GM18861 (cell line): ENCODE measurements around the gene FAM184A.
"Not testable (repeated sequence)": the region's sequence is repeated elsewhere in the genome, so short reads cannot be mapped to it uniquely, and the experiment has no call there.

Experiments used
- ATAC-seq: cut with Tn5 transposase; IDR thresholded peaks from one replicate; pipeline ENCODE4 v1.9.1; 2021; ENCODE audit not compliant: unreplicated experiment

FAM184A gene

DNA sequence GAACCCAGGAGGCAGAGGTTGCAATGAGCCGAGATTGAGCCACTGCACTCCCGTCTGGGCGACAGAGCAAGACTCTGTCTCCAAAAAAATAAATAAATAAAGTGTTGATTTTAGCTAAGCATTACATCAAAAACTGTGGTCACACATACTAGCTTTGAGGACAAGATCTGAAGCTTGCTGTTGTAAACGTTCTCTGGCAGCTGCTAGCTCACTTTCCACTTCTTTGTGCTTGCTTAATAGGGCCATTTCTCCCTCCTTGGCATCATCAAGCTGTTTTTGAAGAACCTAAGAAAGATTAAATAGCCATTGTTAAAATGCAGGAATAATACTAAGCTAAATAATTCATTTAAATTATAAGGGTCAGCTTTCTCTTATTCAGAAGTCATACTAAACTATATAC is 55.7 kb downstream of the FAM184A start:
- ATAC-seq: no peak

DNA sequence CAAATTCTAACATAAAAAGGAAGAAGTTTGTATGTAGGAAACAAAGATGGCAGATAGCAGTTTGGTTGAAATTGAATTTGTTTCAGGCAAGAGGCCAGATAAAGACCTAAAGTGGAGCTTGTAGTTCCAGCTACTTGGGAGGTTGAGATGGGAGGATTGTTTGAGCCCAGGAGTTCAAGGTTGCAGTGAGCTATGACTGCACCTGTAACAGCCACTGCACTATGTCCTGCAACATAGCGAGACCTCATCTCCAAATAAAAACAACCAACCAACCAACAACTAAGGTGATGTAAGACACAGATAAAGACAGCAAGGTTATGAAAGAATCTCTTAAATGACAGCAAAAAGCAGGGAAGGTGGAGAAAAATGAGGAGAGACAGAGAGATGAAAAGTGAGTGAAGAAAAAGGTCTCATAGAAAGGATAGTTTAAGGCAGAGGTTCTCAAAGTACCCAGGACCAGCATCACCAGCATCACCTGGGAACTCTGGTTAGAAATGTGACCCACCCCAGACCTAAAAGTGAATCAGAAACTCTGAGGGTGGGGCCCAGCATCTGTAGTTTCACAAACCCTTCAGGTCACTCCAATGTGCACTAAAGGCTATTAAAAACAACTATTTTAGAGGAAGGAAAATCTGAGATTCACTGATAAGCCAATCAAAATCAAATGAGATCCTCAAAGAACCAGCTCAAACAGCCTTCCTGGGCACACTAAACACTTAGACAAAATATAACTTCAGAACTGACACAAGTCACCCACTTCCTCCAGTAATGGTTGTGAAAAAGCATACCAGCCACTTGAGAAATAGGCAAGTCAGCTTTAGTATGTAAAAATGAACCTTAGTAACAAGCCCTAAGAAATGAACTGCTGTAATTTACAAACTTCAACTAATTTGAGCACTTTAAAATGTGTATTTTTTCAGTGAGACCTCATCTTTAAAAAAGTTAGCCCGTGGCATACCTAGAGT is 57.6 kb downstream of the FAM184A start:
- no peak for ATAC-seq

DNA sequence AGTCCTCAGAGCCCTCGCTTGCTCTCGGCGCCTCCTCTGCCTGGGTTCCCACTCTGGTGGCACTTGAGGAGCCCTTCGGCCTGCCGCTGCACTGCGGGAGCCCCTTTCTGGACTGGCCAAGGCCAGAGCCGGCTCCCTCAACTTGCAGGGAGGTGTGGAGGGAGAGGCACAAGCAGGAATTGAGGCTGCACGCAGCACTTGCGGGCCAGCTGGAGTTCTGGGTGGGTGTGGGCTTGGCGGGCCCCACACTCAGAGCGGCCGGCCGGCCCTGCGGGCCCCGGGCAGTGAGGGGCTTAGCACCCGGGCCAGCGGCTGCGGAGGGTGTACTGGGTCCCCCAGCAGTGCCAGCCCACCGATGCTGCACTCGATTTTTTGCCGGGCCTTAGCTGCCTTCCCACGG is 63.3 kb downstream of the FAM184A start:
- not testable (repeated sequence) for ATAC-seq

DNA sequence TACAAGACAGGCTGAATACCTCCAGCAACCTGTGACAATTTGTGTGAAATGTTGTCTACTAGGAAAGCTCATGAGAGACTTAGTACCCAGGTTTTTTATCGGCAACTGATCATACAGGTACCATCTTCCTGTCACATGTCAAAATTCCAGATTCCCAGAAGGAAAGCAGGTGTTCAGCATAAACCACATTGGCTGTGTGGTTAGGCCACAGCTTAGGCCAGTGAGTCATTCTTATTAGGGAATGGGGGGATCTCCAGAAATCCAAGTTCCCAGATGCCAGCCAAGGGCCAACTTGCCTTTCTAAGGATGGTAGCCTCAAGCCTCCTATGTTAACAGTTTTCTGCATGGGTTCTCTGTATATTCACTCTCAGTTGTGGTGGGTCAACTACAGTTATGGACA is 65.9 kb downstream of the FAM184A start:
- ATAC-seq: no peak

DNA sequence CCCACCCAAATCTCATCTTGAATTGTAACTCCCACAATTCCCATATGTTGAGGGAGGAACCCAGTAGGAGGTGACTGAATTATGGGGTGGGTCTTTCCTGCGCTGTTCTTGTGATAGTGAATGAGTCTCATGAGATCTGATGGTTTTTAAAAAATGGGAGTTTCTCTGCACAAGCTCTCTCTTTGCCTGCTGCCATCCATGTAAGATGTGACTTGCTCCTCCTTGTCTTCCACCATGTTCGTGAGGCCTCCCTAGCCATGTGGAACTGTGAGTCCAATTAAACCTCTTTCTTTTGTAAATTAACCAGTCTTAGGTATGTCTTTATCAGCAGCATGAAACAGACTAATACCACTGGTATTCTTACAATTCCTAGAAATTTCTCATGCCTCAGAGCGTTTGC is 69.2 kb downstream of the FAM184A start:
- not testable (repeated sequence) for ATAC-seq

DNA sequence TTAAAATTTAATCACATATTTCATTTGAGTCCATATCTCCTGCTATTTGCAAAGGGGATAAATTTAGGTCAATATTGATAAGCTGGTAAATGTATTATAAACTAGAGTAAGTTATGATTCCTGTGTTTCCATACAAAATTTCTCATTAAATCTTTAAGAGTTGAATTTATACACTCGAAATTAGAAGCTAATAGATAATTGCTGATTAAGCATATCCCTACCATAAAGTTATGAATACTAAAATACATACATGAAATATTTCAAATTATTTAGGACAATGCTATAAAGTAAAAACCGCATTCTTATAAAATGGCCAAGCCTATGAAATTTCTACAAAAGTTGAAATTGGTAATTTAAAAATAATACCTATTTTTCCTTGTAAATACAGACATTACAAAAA is 71.5 kb downstream of the FAM184A start:
- ATAC-seq: no peak

DNA sequence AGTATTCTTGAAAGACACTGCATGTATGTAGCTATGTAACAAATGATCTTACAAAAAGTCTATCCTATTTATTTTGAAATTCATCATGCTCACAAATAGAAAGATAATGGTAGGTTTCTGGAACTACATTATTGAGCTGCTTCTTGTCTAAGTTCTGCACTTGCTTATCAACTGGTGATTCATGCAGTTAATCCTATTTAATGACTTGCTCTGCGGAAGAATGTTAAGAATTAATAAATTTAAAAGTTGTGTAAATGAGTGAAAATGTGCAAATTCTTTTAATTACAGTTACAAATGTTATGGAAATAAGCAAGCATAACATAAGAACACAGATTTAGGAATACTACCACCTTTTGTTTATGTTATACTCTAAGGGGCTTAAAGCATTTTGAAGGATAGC is 76.4 kb downstream of the FAM184A start:
- ATAC-seq: no peak

DNA sequence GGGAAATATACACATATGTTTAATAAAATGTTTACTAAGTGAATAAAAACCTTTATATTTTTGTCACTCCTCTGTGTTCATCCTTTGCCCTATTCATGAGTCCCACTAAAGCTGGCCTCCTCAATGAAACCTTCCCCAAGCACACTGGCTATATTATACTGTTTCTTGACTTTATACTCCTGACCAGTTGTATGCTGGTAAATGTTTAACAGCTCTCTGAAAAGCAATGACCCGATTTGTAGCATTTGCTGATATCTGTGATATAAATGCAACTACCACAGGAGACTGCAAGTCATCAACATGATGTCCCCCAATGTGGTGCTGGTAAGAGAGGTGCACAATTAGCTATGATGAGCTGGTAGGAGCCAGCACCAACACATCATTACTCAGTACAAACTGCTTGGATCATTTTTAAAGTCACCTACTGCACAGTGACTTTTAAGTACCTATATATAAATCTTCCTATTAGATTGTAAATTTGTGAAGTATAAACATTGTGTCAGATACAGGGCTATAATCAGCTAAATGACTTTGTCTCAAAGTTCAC is 78.9 kb downstream of the FAM184A start:
- ATAC-seq: no peak

DNA sequence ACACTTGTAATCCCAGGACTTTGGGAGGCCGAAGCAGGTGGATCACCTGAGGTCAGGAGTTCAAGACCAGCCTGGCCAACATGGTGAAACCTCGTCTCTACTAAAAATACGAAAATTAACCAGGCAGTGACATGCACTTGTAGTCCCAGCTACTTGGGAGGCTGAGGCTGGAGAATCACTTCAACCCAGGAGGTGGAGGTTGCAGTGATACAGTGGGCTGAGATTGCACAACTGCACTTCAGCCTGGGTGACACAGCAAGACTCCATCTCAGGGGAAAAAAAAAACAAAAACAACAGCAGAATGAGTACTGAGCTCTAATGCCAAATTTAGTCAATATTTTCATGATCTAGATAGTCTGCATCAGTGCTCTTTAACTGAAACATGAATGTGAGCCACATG is 81.0 kb downstream of the FAM184A start:
- ATAC-seq: not testable (repeated sequence)

DNA sequence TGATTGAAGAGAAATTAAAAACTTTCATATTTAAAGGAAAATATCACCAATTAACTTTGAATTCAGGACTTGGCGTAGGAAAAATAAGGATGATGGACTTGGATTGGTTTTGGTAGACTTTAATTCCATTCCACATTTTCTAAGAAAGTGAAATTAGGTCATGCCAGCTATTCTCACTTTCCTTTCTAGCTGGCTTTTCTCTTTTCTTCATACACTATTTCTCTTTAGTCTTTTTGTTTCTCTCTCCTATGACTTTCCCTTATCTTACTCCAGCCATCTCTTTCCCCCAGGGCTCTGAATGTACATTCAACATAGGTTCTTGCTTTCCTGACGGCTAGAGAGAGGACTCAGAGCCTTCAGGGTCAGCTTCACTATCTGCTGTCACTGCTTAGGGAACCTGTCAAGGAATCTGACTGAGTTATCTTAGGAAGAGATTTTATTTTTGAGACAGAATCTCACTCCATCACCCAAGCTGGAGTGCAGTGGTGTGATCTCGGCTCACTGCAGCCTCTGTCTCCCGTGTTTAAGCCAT is 82.1 kb downstream of the FAM184A start:
- no peak for ATAC-seq

DNA sequence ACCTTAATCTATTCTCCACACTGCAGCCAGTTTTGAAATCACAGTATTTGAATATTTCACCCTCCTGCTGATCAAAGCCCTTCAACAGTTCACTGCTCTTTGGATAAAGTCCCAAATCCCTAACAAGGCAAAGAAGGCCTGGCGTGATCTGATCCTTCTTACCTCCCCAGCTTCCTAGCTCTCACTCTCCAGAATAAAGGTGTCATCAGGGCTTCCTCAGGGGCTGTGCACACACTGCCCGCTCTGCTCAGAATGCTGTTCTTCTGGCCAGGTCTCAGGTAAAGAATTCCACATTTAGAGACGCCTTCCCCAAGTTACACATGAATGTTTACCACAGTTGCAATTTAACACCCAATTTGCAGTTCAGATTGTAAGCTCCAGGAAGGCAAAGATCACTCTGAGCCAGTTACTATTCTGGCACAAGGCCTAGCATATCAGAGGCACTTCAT is 84.6 kb downstream of the FAM184A start:
- no peak for ATAC-seq

DNA sequence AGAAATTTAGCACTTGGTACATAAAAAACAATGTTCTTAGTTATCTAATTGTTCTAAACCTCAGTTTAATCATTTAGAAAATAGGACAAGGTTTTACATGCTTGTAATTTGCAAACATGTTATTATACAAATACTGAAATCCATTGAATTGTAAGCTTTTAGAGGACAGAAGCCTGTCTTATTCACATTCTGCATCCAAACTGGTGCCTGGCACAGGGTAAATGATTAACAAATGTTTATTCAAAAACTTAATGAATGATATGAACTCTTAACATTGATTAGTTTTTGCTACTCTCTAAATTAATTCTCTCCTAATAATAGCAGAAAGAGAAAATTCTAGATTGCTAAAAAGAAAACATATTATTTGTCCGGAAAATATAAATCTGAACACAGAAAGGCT is 85.1 kb downstream of the FAM184A start:
- ATAC-seq: no peak

DNA sequence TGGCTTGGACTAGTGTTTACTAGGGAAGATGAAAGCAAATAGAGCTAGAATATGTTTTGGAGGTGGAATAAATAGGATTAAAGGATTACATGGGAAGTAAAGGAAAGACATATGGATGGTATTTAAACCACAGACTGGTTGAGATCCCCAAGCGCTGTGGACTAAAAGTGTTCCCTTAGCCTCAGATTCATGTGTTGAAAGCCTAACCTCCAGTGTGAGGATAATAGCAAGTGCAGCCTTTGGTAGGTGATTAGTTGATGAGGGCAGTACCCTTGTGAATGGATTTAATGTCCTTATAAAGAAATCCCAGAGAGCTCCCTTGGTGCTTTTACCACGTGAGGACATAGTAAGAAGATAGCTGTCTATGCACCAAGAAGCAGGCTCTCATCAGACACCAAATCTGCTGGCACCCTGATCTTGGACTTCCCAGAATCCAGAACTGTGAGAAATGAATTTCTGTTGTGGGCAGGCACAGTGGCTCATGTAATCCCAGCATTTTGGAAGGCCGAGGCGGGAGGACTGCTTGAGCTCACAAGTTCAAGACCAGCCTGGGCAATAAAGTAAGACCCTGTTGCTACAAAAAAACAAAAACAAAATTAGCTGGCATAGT is 86.2 kb downstream of the FAM184A start:
- ATAC-seq: no peak

DNA sequence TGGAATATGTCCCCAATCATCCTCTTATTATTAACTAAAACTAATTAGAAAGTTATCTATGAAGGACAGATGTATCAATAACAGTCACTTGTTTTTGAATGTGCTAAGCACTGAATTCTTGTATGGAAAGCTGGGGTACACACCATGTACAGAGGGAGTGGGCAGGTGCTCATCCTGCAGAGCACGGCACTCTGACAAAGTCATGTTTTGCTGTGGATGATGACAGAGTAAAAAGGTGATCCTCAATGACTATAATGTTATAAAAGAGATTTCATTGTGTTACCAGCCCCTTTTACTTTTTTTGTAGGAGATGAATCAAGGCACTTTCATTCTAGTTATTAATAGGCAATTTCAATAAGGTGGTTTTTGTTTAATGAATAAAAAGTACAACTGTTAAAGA is 92.2 kb downstream of the FAM184A start:
- no peak for ATAC-seq

DNA sequence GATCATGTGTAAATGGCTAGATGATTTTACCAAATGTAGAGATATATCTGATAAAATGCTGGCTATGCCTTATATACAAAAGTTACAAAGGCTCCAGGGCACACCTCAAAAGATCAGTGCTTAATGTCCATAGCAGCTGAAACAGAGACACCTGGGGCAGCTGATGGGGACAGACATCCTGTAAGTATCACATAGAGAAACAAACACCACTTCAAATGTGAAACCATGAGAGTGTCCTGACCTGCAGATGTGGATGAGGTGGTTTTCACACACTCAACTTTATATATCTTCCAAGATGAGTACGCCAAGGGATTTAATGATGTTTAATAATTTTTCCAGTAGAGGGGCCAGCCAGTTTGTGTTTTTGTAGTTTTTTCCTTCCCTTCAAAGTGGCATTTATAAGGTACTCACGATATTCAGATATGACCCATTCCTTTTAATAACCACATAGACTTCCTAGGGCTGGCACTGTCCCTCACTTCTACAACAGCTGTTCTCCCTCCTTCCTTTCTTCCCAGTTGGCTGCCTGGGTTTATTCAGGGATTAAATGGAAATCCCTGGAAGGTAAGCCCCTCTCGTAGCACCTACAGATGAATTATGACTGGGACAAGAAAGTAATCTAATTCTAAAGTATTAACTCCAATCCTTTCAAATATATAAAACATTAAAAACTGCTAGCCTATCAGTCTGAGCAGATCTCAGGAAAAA is 93.2 kb downstream of the FAM184A start:
- no peak for ATAC-seq

DNA sequence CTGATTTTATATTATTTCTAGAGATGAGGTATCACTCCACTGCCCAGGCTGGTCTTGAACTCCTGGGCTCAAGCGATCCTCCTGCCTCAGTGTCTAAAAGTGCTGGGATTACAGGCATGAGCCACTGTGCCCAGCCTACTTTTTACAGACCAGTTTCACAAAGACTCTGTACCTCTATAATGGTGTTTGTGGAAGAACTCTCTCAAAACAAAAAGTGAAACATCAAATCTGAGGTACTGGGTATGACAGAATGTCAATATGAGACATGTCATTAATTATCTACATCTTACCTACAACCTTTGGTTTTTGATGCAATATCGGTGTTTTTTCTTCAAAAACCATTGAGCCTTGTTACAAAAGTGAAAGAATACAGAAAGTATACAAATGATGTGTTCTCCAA is 94.1 kb downstream of the FAM184A start:
- no peak for ATAC-seq

DNA sequence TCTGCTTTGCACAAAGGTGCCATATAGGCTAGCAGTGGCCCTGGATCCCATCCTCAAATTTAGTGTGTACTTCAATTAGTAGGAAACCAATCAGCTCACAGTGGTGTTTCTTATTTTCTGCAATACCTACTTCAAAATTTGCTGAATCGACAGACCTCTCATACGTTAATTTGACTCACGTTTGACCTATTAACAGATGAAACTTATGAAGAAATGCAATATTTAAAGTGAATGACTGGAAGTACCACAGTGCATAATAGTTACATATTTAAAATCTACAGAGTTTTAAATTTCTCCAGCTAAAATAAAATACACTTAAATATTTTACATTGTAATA is 95.9 kb downstream of the FAM184A start:
- ATAC-seq: no peak

DNA sequence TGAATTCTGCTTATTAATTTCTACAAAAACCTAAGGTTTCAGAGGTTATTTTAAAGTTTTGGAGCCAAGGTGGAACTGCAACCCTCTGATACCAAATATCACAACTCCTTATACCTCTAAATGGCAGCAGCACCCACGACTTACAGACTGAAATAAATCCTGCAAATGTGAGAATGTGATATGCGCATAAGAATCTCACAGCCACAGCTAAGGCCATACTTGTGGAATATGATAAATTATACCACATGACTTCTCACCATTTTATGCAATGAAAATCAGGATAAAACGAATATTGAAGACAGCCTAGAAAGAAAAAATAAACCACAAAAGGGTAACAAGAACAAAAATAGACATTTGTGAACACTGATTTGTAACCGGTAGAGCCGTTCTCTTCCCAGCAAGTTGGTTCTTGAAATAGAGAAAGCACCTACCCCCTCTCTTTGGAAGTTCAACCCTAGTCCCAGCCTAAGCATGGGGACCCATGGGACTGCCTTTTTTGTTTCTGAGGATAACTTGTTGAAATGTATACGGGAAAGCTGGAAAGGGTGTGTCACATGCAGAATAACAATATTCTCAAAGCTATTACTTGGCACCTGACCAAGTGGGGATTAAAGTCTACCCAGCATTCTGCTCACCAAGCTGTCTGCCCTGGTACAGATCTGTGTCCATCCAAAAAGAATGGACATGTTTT is 96.4 kb downstream of the FAM184A start:
- no peak for ATAC-seq

DNA sequence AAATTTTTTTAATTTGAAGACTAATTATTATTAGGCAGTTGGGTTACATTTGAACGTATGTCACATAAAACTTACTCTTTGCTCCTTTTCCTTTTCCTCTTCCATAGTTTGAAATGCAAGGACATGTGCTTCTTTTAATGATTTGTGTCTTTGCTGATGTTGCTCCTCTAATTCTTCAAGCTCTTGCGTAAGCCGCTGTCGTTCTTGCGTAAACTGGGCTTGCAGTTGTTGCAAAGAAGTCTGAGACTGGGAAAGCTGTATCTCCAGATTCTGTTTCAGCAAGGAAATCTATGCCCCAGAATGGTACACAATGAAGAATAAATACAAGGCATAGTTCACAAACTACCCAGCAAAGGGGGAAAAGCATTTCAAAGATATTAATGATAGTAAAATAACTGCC is 98.4 kb downstream of the FAM184A start:
- no peak for ATAC-seq

DNA sequence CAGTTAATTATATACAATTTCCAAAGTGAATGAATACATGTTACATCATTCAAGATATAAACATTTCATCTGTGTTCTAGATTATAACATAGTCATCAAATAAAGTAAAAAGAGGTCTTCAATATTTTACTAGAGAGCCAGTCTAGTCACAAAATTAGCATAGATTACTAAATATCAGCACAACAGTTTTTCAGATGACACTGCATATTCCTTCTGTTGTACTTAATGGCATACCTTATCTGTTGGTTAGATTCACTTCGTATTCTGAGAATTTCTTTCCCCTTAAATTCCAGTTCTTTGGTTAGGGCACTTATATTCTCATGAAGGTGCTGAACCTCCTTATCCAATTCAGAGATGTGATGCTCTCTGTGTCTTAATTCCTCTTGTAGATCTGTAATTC is 103.7 kb downstream of the FAM184A start:
- no peak for ATAC-seq

DNA sequence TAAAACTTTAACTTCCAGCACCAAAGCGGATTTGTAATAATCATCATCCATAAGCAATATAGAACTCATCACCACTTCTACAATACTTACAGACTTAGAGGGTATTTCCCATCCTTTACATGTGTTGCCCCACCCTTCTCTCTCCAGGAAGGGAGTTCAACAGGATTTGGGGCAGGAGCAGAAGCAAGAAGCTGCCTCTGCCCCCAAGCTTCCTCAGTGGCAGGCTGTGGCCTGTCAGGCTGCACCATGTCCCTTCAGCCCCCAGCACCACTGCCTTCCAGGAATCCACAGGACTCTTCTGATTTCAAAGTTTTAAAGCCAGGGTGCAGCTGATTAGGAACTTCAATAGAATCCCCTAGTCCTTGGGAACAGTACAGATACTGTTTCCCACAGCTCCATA is 106.8 kb downstream of the FAM184A start:
- no peak for ATAC-seq
